A549 (cell line): ENCODE results near the gene PHF21A. TPM values are rescaled to one million over a fixed set of nuclear protein-coding genes. Genes with fewer than 3 reads are reported as not detected.

ENCODE experiments used
- ATAC-seq, 2 experiments: fragments of 200-7000 bp in 1 of 2; fragments of >200 bp in 1 of 2; cut with Nextera tagmentation in 1 of 2; cut with Tn5 transposase in 1 of 2; 3 replicates each; pipeline versions ENCODE4 v1.8.0 to v1.9.1; 2018 to 2020; ENCODE audit warnings: mild to moderate bottlenecking in 1 of 2, moderate library complexity in 1 of 2
- CTCF ChIA-PET: fragments of 300-600 bp; sonication (Branson Sonifier 250); formaldehyde crosslinking; extraction: SDS; loops from one replicate; lab custom pipeline; 2021; ENCODE audit warnings: antibody characterized with exemption, inconsistent platforms; lab: Yijun Ruan, JAX
- POLR2A ChIA-PET: fragments of 350-600 bp; formaldehyde crosslinking; extraction: SDS; loops from one replicate; lab custom pipeline; 2021; ENCODE audit warnings: antibody characterized with exemption, inconsistent platforms; lab: Yijun Ruan, JAX
- DNase-seq, 2 experiments: peaks; one replicate each; pipeline versions ENCODE4 v3.0.0 to v3.0.0-alpha.2; 2011 to 2016; ENCODE audit warnings: low read depth in 1 of 2, low spot score in 1 of 2
- FAIRE-seq: peaks from 2 replicates; lab custom pipeline; 2011; peaks lifted over from hg19 to GRCh38; lab: Jason Lieb, UNC
- H3K27ac ChIP-seq, 2 experiments: fragments of >200 bp; sonication (Bioruptor Twin); formaldehyde crosslinking; 3 replicates each; pipeline ENCODE4 v1.5.1; 2016 to 2017
- H3K4me1 ChIP-seq: fragments of >200 bp; sonication (Bioruptor Twin); formaldehyde crosslinking; 3 replicates; pipeline ENCODE4 v1.6.1; 2016
- H3K4me2 ChIP-seq: fragments of >200 bp; sonication (Bioruptor Twin); formaldehyde crosslinking; 3 replicates; pipeline ENCODE4 v1.6.1; 2016
- H3K4me3 ChIP-seq: fragments of >200 bp; sonication (Bioruptor Twin); formaldehyde crosslinking; 3 replicates; pipeline ENCODE4 v1.5.1; 2016
- H3K9me3 ChIP-seq: fragments of >200 bp; sonication (Bioruptor Twin); formaldehyde crosslinking; 3 replicates; pipeline ENCODE4 v1.6.1; 2016
- ATOH8 ChIP-seq: fragments of 250-450 bp; sonication (Bioruptor Pico); IDR thresholded peaks from 2 replicates; pipeline ENCODE4 v1.5.0; 2020; ENCODE audit warnings: low read depth, mild to moderate bottlenecking, moderate library complexity
- CBX2 ChIP-seq: fragments of 200-600 bp; sonication (generic); IDR thresholded peaks from 2 replicates; pipeline ENCODE4 v1.6.1; 2016; ENCODE audit warnings: low read depth, mild to moderate bottlenecking, borderline replicate concordance
- CHD2 ChIP-seq: fragments of 150-350 bp; IDR thresholded peaks from 2 replicates; pipeline ENCODE4 v1.6.1; 2014; ENCODE audit warnings: low read length; ENCODE audit not compliant: partially characterized antibody
- HDAC2 ChIP-seq: fragments of 200-600 bp; sonication (generic); IDR thresholded peaks from 2 replicates; pipeline ENCODE4 v1.6.1; 2016
- HOXB13 ChIP-seq: fragments of 250-450 bp; sonication (Bioruptor Pico); IDR thresholded peaks from 2 replicates; pipeline ENCODE4 v1.5.0; 2020; ENCODE audit warnings: low read depth, mild to moderate bottlenecking, moderate library complexity
- HOXB5 ChIP-seq: fragments of 250-450 bp; sonication (Bioruptor Pico); IDR thresholded peaks from 2 replicates; pipeline ENCODE4 v1.5.0; 2020; ENCODE audit warnings: mild to moderate bottlenecking, moderate library complexity
- JUNB ChIP-seq: fragments of >200 bp; sonication (Bioruptor Twin); formaldehyde crosslinking; IDR thresholded peaks from 2 replicates; pipeline ENCODE4 v1.6.1; 2016
- KDM5A ChIP-seq: fragments of 200-600 bp; sonication (generic); IDR thresholded peaks from 2 replicates; pipeline ENCODE4 v1.6.1; 2016; ENCODE audit warnings: antibody characterized with exemption, mild to moderate bottlenecking
- MYC ChIP-seq: IDR thresholded peaks from 2 replicates; pipeline ENCODE4 v1.6.1; 2012; ENCODE audit warnings: mild to moderate bottlenecking, inconsistent platforms, low read length, improper control_type of control experiment, borderline replicate concordance
- NFE2L2 ChIP-seq: fragments of 150-350 bp; conservative IDR thresholded peaks from 2 replicates; pipeline ENCODE4 v1.6.1; 2014; ENCODE audit warnings: low read length
- NR3C1 ChIP-seq: fragments of >200 bp; sonication (Bioruptor Twin); formaldehyde crosslinking; IDR thresholded peaks from 3 replicates; pipeline ENCODE4 v1.6.1; 2017
- PHF8 ChIP-seq: fragments of 200-600 bp; sonication (generic); IDR thresholded peaks from 2 replicates; pipeline ENCODE4 v1.6.1; 2016; ENCODE audit warnings: low read depth, mild to moderate bottlenecking, antibody characterized with exemption, moderate library complexity, borderline replicate concordance
- RCOR1 ChIP-seq: fragments of 150-350 bp; IDR thresholded peaks from 2 replicates; pipeline ENCODE4 v1.6.1; 2014; ENCODE audit warnings: antibody characterized with exemption, low read length, low read depth
- RNF2 ChIP-seq: fragments of 200-600 bp; sonication (generic); IDR thresholded peaks from 2 replicates; pipeline ENCODE4 v1.6.1; 2016; ENCODE audit warnings: low read depth, mild to moderate bottlenecking, antibody characterized with exemption, moderate library complexity, borderline replicate concordance
- SMC3 ChIP-seq: fragments of >200 bp; sonication (Bioruptor Twin); formaldehyde crosslinking; IDR thresholded peaks from 3 replicates; pipeline ENCODE4 v1.6.1; 2018; ENCODE audit warnings: inconsistent platforms
- ZFP36 ChIP-seq: fragments of 450-650 bp; IDR thresholded peaks from 2 replicates; pipeline ENCODE4 v1.6.1; 2014; ENCODE audit warnings: borderline replicate concordance; ENCODE audit not compliant: partially characterized antibody
- ZNF302 ChIP-seq: fragments of 250-450 bp; sonication (Bioruptor Pico); IDR thresholded peaks from 2 replicates; pipeline ENCODE4 v1.9.0; 2021; ENCODE audit warnings: inconsistent platforms, mild to moderate bottlenecking, moderate library complexity
- WGBS: methylation state at CpG from one replicate; pipeline ENCODE4 v1.1.6; 2017; ENCODE audit errors: missing lambda C conversion rate; 5-methylcytosine and 5-hydroxymethylcytosine counted together
- polyA plus RNA-seq, 4 experiments: library from polyadenylated mRNA; depleted of rRNA in 3 of 4; stranded (reverse); fragments of >200 nt; fragmentation: RNase III in 1 of 4; extraction: RNeasy Plus Mini Kit Qiagen cat#74134 plus additional on column Dnase treatment in 1 of 4; gene quantifications; 2 replicates in 3 of 4; 3 replicates in 1 of 4; pipeline ENCODE4 v1.2.3, GENCODE V29; 2011 to 2017
- TF ChIP-seq, protein P1 (sequence below): IDR thresholded peaks from 2 replicates; pipeline ENCODE4 v1.6.1; 2012
- TF ChIP-seq, protein P2 (sequence below): fragments of 150-350 bp; IDR thresholded peaks from 2 replicates; pipeline ENCODE4 v1.6.1; 2014; ENCODE audit warnings: low read depth, mild to moderate bottlenecking, low read length
- TF ChIP-seq, protein P3 (sequence below): IDR thresholded peaks from 2 replicates; pipeline ENCODE4 v1.6.1; 2012; ENCODE audit warnings: low read depth, borderline replicate concordance
- TF ChIP-seq, protein P4 (sequence below): fragments of 450-650 bp; IDR thresholded peaks from 2 replicates; pipeline ENCODE4 v1.6.1; 2014; ENCODE audit warnings: antibody characterized with exemption

PHF21A gene
- polyA plus RNA-seq, 2 of the 4 experiments (the other 2 are of a cell fraction), result 20.0 to 31.9 TPM

DNA sequence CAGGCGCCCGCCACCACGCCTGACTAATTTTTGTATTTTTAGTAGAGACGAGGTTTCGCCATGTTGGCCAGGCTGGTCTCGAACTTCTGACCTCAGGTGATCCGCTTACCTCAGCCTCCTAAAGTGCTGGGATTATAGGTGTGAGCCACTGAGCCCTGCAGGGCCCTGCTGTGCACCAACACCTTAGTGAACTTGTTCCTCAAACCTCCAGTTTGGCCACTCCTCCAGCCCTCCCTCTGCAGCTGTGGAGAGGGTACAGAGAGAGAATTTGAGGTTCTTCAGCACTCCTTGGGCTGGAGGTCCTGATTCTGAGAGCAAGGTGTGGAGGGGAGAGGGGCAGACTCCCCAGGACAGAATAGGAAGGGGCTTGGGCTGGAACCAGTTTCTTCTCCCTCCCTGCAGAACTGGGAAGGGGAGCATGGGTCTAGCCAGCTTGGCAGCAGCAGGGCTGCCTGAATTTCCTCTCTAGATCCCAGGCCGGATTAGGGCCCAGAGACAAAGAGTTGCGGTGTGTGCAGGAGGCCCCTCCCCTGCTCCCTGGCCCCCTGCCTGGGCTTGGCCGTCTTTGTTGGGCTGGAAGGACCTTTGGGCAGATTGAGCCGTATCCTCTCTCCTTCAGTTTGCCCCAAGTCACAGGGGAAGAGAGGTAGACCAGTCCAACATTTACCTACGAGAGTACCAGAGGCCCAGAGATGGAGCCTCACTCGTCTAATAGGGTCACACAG lies 201.3 kb downstream of the PHF21A start:
- TF ChIP-seq ATOH8 (CRISPR knock-in tag), result no peak
- no peak for TF ChIP-seq SMC3
- TF ChIP-seq KDM5A, result no peak
- TF ChIP-seq ZNF302 (CRISPR knock-in tag), result no peak
- TF ChIP-seq, protein P1, sequence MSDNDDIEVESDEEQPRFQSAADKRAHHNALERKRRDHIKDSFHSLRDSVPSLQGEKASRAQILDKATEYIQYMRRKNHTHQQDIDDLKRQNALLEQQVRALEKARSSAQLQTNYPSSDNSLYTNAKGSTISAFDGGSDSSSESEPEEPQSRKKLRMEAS, result no peak
- TF ChIP-seq MYC, result no peak
- TF ChIP-seq HOXB13 (CRISPR knock-in tag), result no peak
- TF ChIP-seq CBX2, result no peak
- TF ChIP-seq, protein P2, sequence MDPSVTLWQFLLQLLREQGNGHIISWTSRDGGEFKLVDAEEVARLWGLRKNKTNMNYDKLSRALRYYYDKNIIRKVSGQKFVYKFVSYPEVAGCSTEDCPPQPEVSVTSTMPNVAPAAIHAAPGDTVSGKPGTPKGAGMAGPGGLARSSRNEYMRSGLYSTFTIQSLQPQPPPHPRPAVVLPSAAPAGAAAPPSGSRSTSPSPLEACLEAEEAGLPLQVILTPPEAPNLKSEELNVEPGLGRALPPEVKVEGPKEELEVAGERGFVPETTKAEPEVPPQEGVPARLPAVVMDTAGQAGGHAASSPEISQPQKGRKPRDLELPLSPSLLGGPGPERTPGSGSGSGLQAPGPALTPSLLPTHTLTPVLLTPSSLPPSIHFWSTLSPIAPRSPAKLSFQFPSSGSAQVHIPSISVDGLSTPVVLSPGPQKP, result no peak
- no peak for TF ChIP-seq PHF8
- TF ChIP-seq, protein P3, sequence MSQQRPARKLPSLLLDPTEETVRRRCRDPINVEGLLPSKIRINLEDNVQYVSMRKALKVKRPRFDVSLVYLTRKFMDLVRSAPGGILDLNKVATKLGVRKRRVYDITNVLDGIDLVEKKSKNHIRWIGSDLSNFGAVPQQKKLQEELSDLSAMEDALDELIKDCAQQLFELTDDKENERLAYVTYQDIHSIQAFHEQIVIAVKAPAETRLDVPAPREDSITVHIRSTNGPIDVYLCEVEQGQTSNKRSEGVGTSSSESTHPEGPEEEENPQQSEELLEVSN, result no peak
- TF ChIP-seq CHD2, result no peak
- WGBS, result 74% methylated on average over 12 of the region's 13 CpGs
- DNase-seq, result no peak
- CTCF ChIA-PET, result interaction anchor here (0.6 to 3.6 kb wide), 2 partner anchors 45 to 1413 kb away, joined by 3 to 12 read pairs; no protein-coding TSS in a partner anchor
- no peak overlapping the region for H3K4me3 ChIP-seq
- no peaks in the 10 kb centered on the region for H3K9me3 ChIP-seq
- peaks cover 13% of the 10 kb centered on the region; the same call in 2 of the 3 replicates for H3K4me1 ChIP-seq
- FAIRE-seq, result no peak
- H3K4me2 ChIP-seq, result no peak overlapping the region
- ATAC-seq, result no peak
- POLR2A ChIA-PET, result no interaction called here
- H3K27ac ChIP-seq, result no peak overlapping the region

DNA sequence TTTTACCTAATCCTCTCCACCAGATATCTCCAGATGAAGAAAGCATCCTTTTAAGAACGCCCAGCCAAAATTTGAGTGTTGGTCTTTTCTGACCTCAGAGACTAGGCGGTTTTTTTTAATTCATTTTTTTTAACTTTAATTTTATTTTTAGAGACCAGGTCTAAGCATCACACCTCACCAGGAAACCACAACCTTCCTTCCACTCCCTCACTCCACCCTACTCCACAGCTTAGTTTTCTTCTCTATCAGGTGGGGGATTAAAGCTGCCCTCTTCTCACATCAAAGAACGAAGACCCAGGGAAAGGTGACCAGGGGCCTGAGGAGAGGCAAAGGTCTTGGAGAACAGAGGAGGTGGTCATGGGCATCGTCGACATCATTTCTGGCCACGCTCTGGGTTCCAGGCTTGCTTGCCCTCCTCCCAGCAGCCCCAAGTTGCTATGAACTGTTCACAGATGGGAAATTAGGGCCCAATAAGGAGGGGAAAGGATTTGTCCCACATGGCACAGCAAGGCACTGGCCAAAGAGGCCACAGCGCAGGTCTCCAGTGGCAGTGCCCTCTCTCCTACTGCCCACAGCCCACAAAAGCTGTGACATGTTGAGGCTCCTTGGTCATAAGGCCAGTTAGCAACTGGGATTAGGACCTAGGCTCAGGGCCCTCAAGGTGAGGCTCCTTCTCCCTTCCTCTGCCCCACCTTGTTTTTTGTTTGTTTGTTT lies 202.1 kb downstream of the PHF21A start:
- CTCF ChIA-PET, result interaction anchor here (2.7 to 3.6 kb wide), 2 partner anchors 9 to 46 kb away, joined by 9 to 12 read pairs; no protein-coding TSS in a partner anchor
- ATAC-seq, result no peak
- peak overlapping the region; percentile 86 for H3K4me2 ChIP-seq
- FAIRE-seq, result no peak
- 47% methylated on average over 7 of the region's 7 CpGs for WGBS
- H3K4me3 ChIP-seq, result peak overlapping the region; percentile 81; the same call in 1 of the 3 replicates
- H3K27ac ChIP-seq, result peak overlapping the region in 1 of 2 experiments; percentile 96; a peak in 2 of 6 replicates
- no peaks in the 10 kb centered on the region for H3K9me3 ChIP-seq
- POLR2A ChIA-PET, result no interaction called here
- TF ChIP-seq HOXB13 (CRISPR knock-in tag) (no peak), ZFP36 (no peak), JUNB (no peak), ZNF302 (CRISPR knock-in tag) (no peak), HOXB5 (no peak), HDAC2 (no peak), RNF2 (no peak), RCOR1 (no peak), KDM5A (no peak), NFE2L2 (no peak), NR3C1 (no peak)
- TF ChIP-seq, protein P4, sequence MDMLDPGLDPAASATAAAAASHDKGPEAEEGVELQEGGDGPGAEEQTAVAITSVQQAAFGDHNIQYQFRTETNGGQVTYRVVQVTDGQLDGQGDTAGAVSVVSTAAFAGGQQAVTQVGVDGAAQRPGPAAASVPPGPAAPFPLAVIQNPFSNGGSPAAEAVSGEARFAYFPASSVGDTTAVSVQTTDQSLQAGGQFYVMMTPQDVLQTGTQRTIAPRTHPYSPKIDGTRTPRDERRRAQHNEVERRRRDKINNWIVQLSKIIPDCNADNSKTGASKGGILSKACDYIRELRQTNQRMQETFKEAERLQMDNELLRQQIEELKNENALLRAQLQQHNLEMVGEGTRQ, result no peak
- DNase-seq, result no peak
- peaks cover 13% of the 10 kb centered on the region; the same call in 2 of the 3 replicates for H3K4me1 ChIP-seq
